ENCODE measurements around the gene LTF. TPM values are rescaled to one million over a fixed set of nuclear protein-coding genes. Genes with fewer than 3 reads are reported as not detected.
"Not testable (repeated sequence)": the region's sequence is repeated elsewhere in the genome, so short reads cannot be mapped to it uniquely, and the experiment has no call there.

The LTF gene
- polyA plus RNA-seq, 3 donors: 5.6 to 13.4 (median 9.1) TPM

GRCh38 chr3:46388847-46389246 is 75.9 kb downstream of the LTF start:
- WGBS, 3 donors: 87 to 90% (median 88%) methylated on average over 4 of the region's 4 CpGs
- H3K27ac ChIP-seq (ENCODE audit: low read depth, low read length): not testable (repeated sequence)

- H3K27ac ChIP-seq (ENCODE audit: low read depth, low read length): no peak overlapping the region
- 18 to 39% (median 34%) methylated on average over 4 of the region's 4 CpGs for WGBS, 3 donors
These were observed 78.5 kb downstream of the LTF start for GRCh38 chr3:46386205-46386604.

Other genes starting within 250 kb of the LTF start
- under 1 TPM in 1 of 3 donors, not detected in 2; 0.04 TPM for gene CCR3, start 222.4 kb downstream of the LTF start, polyA plus RNA-seq
- 1 to 10 TPM in 1 of 3 donors, under 1 TPM in 2; 0.11 to 2.2 (median 0.32) TPM for gene CCR2, start 110.8 kb downstream of the LTF start, polyA plus RNA-seq
- gene CCR5, start 94.0 kb downstream of the LTF start, polyA plus RNA-seq: 1 to 10 TPM in 1 of 3 donors, under 1 TPM in 2; 0.22 to 1.1 (median 0.90) TPM
- 1 to 10 TPM in 2 of 3 donors, under 1 TPM in 1; 0.67 to 5.5 (median 2.0) TPM for gene CCRL2, start 57.6 kb downstream of the LTF start, polyA plus RNA-seq
- gene RTP3, start 33.1 kb upstream of the LTF start, polyA plus RNA-seq: not detected
- gene LRRC2, start 101.4 kb upstream of the LTF start, polyA plus RNA-seq: 1 to 10 TPM in 2 of 3 donors, under 1 TPM in 1; 0.58 to 6.9 (median 1.2) TPM
- gene FAM240A, start 147.6 kb upstream of the LTF start, polyA plus RNA-seq: not detected
- 10 to 100 TPM; 10.0 to 27.7 (median 11.2) TPM for gene ALS2CL, start 228.8 kb upstream of the LTF start, polyA plus RNA-seq
- under 1 TPM; 0.14 to 0.34 (median 0.33) TPM for gene TMIE, start 236.5 kb upstream of the LTF start, polyA plus RNA-seq